Mesenchymal stem cell (in vitro differentiated cells and primary cell): ENCODE data around the gene ZMYND12. TPM values are rescaled to one million over a fixed set of nuclear protein-coding genes. Genes with fewer than 3 reads are reported as not detected.
"Not testable (repeated sequence)": the region's sequence is repeated elsewhere in the genome, so short reads cannot be mapped to it uniquely, and the experiment has no call there.

Experiments used
- DNase-seq: peaks from one replicate; pipeline ENCODE4 v3.0.0-alpha.2; 2013
- H2AFZ ChIP-seq: one replicate; pipeline ENCODE4 v1.6.1; 2013; ENCODE audit warnings: low read depth, mild to moderate bottlenecking, control low read depth, inconsistent platforms, low read length, moderate library complexity
- H2AK5ac ChIP-seq: 2 replicates; pipeline ENCODE4 v1.6.1; 2013; ENCODE audit warnings: low read length, moderate library complexity, mild to moderate bottlenecking, inconsistent platforms; ENCODE audit not compliant: severe bottlenecking
- H2BK120ac ChIP-seq: one replicate; pipeline ENCODE4 v1.6.1; 2013; ENCODE audit warnings: low read depth, mild to moderate bottlenecking, inconsistent platforms, low read length, moderate library complexity
- H2BK12ac ChIP-seq, 2 experiments: one replicate each; pipeline ENCODE4 v1.6.1; 2013; ENCODE audit warnings: inconsistent platforms in 2 of 2, low read length in 2 of 2, mild to moderate bottlenecking in 2 of 2, moderate library complexity in 2 of 2, control low read depth in 1 of 2
- H2BK15ac ChIP-seq: one replicate; pipeline ENCODE4 v1.6.1; 2013; ENCODE audit warnings: mild to moderate bottlenecking, low read depth, inconsistent platforms; ENCODE audit not compliant: poor library complexity, severe bottlenecking
- H2BK5ac ChIP-seq: 2 replicates; pipeline ENCODE4 v1.6.1; 2013; ENCODE audit warnings: low read depth, mild to moderate bottlenecking, low read length, control low read depth, inconsistent platforms; ENCODE audit not compliant: poor library complexity, severe bottlenecking
- H3K14ac ChIP-seq, 2 experiments: one replicate each; pipeline ENCODE4 v1.6.1; 2013; ENCODE audit warnings: inconsistent platforms in 2 of 2, low read length in 2 of 2, control low read depth in 1 of 2, mild to moderate bottlenecking in 1 of 2, moderate library complexity in 1 of 2
- H3K18ac ChIP-seq, 2 experiments: one replicate each; pipeline ENCODE4 v1.6.1; 2013; ENCODE audit warnings: inconsistent platforms in 2 of 2, low read length in 2 of 2, control low read depth in 1 of 2, low read depth in 1 of 2, mild to moderate bottlenecking in 1 of 2
- H3K23ac ChIP-seq, 2 experiments: one replicate each; pipeline ENCODE4 v1.6.1; 2013; ENCODE audit warnings: inconsistent platforms in 2 of 2, low read length in 2 of 2, mild to moderate bottlenecking in 2 of 2, moderate library complexity in 2 of 2, control low read depth in 1 of 2
- H3K27ac ChIP-seq: 2 replicates; pipeline ENCODE4 v1.5.1; 2013; ENCODE audit warnings: mild to moderate bottlenecking, moderate library complexity, low read length, control low read depth, inconsistent platforms; ENCODE audit not compliant: poor library complexity, severe bottlenecking
- H3K27me3 ChIP-seq, 2 experiments: 2 replicates each; pipeline versions ENCODE4 v1.6.1 to v1.7.0; 2013; ENCODE audit warnings: low read length in 2 of 2, mild to moderate bottlenecking in 2 of 2, moderate library complexity in 2 of 2, control low read depth in 1 of 2, inconsistent platforms in 1 of 2; ENCODE audit not compliant: control insufficient read depth in 1 of 2, insufficient read depth in 1 of 2
- H3K36me3 ChIP-seq, 2 experiments: 2 replicates each; pipeline versions ENCODE4 v1.6.1 to v1.7.0; 2013; ENCODE audit warnings: low read length in 2 of 2, control low read depth in 1 of 2, inconsistent platforms in 1 of 2, low read depth in 1 of 2, mild to moderate bottlenecking in 1 of 2; ENCODE audit not compliant: insufficient read depth in 2 of 2, control insufficient read depth in 1 of 2
- H3K4ac ChIP-seq, 2 experiments: one replicate each; pipeline ENCODE4 v1.6.1; 2013; ENCODE audit warnings: inconsistent platforms in 2 of 2, low read length in 2 of 2, mild to moderate bottlenecking in 2 of 2, moderate library complexity in 2 of 2, control low read depth in 1 of 2, low read depth in 1 of 2
- H3K4me1 ChIP-seq: 2 replicates; pipeline ENCODE4 v1.6.1; 2013; ENCODE audit warnings: low read depth, low read length, control low read depth; ENCODE audit not compliant: control insufficient read depth, insufficient read depth
- H3K4me2 ChIP-seq: 2 replicates; pipeline ENCODE4 v1.6.1; 2013; ENCODE audit warnings: low read length, mild to moderate bottlenecking, inconsistent platforms; ENCODE audit not compliant: poor library complexity, severe bottlenecking
- H3K4me3 ChIP-seq, 2 experiments: 2 replicates each; pipeline versions ENCODE4 v1.5.1 to v1.7.0; 2013; ENCODE audit warnings: low read length in 2 of 2, mild to moderate bottlenecking in 2 of 2, control low read depth in 1 of 2, low read depth in 1 of 2; ENCODE audit not compliant: insufficient read depth in 1 of 2
- H3K79me1 ChIP-seq: replicated peaks from 2 replicates; pipeline ENCODE4 v1.6.1; 2013; ENCODE audit warnings: mild to moderate bottlenecking, control low read depth, low read length, inconsistent platforms; ENCODE audit not compliant: poor library complexity, severe bottlenecking
- H3K9ac ChIP-seq: 2 replicates; pipeline ENCODE4 v1.7.0; 2013; ENCODE audit warnings: mild to moderate bottlenecking, low read length, moderate library complexity
- H3K9me3 ChIP-seq: 2 replicates; pipeline ENCODE4 v1.7.0; 2013; ENCODE audit warnings: mild to moderate bottlenecking, low read length; ENCODE audit not compliant: control insufficient read depth
- H4K8ac ChIP-seq: one replicate; pipeline ENCODE4 v1.6.1; 2013; ENCODE audit warnings: inconsistent platforms, mild to moderate bottlenecking, low read length, moderate library complexity
- H4K91ac ChIP-seq: one replicate; pipeline ENCODE4 v1.6.1; 2013; ENCODE audit warnings: mild to moderate bottlenecking, low read length, inconsistent platforms
- WGBS: methylation state at CpG from one replicate; pipeline ENCODE4 v1.1.7; 2013; ENCODE audit warnings: mixed read lengths; 5-methylcytosine and 5-hydroxymethylcytosine counted together
- polyA plus RNA-seq, 2 experiments: library from polyadenylated mRNA; stranded (reverse); fragments of 200-250 nt; gene quantifications; one replicate each; pipeline ENCODE4 v1.2.3, GENCODE V29; 2013

ZMYND12 gene, protein sequence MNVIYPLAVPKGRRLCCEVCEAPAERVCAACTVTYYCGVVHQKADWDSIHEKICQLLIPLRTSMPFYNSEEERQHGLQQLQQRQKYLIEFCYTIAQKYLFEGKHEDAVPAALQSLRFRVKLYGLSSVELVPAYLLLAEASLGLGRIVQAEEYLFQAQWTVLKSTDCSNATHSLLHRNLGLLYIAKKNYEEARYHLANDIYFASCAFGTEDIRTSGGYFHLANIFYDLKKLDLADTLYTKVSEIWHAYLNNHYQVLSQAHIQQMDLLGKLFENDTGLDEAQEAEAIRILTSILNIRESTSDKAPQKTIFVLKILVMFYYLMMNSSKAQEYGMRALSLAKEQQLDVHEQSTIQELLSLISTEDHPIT
- polyA plus RNA-seq (2013, experiment 1 of 2) = 0.06 TPM
- 0.04 TPM for polyA plus RNA-seq (2013, experiment 2 of 2)

DNA sequence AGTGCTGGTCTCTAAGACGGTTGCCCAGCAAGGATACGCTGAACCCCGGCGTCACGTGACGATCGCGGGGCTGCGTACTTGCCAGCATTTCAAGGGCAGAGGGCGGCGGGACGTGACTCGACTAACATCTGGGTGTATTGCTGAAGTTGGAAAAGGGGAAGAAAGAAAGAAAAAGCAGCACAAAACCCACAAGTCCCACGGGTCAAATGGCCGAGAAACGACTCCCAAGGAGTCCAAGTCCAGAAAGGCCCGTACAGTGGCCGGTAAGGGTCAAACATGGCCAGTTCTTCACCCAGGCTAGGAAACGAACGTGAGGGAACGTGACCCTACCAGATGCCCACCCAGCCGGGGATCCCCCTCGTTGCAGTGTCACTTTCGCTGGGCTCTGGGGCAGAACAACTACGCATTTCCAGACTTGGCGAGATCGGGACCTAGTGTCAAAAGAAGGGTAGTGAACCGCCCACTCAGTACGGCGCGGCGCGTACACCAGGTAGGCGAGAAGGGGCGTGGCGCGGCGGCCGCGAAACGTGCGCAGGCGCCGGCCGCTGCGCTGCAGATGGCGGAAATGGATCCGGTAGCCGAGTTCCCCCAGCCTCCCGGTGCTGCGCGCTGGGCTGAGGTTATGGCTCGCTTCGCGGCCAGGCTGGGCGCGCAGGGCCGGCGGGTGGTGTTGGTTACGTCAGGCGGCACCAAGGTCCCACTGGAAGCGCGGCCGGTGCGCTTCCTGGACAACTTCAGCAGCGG, at the start of gene ZMYND12, which contains the start of gene PPCS:
ZMYND12 (minus strand) TSS at position 13 of the 744 bp plus-strand sequence. CDS start 25 bp downstream, outside the sequence.
PPCS (plus strand) TSS at position 534 of the 744 bp plus-strand sequence; CDS start at position 557, 23 bp downstream.
- Histone ChIP-seq H4K91ac (peak within 1 kb of the TSS; percentile 98), H2BK120ac (peak within 1 kb of the TSS; percentile 95), H3K4me2 (peak within 1 kb of the TSS; percentile 78), H2BK15ac (peak within 1 kb of the TSS; percentile 98), H3K4me1 (peaks cover 8% of the 10 kb centered on the region), H3K9me3 (no peaks in the 10 kb centered on the region), H3K23ac (peak within 1 kb of the TSS in 1 of 2 experiments; percentile 20), H3K27me3 (no peaks in the 10 kb centered on the region), H3K9ac (peak within 1 kb of the TSS; percentile 96), H3K4me3 (peak within 1 kb of the TSS; percentile 88 to 94), H2BK12ac (peak within 1 kb of the TSS; percentile 63 to 65), H2BK5ac (peak within 1 kb of the TSS; percentile 89), H3K4ac (peak within 1 kb of the TSS; percentile 99), H3K27ac (peak within 1 kb of the TSS; percentile 91), H2AK5ac (peak within 1 kb of the TSS; percentile 49), H3K36me3 (peaks cover 0 to 34% of the 10 kb centered on the region in 2 experiments), H2AFZ (peak within 1 kb of the TSS; percentile 98), H3K18ac (peak within 1 kb of the TSS; percentile 93 to 100), H3K14ac (peak within 1 kb of the TSS; percentile 47 to 96), H4K8ac (peak within 1 kb of the TSS; percentile 99), H3K79me1 (peaks cover 18% of the 10 kb centered on the region)
- under 1% methylated on average over 65 of the region's 66 CpGs for WGBS
- peak; percentile 93 for DNase-seq

DNA sequence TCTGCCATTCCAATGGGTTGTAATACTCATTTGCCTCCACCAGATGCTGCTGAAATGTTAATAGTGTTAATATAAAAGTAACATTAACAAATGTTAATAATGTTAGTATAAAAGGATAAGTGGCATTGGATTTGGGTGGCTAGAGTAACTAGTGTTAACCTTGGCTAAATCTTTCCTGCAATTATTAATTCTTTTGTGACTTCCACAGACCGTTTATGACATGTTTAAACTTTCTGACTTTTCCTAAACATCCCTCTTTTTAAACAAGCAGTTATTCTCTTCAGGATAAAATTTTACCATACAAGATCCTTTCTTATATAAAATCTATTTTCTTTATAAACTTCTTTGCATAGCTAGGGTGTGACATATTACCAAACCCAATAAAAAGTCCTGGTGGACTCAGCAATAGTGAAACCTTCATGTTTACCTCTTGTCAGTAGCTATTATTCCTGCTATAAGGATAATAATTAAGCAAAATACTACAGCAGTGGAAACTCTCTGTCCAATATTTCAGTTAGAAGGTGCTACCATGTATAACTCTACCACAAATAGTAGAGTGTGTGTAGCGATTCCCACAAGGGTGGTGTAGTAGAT, 48.8 kb upstream of the ZMYND12 start:
- Histone ChIP-seq H3K9ac (no peak overlapping the region), H3K18ac (no peak overlapping the region), H3K4ac (no peak overlapping the region), H3K9me3 (peaks cover 62% of the 10 kb centered on the region), H3K23ac (no peak overlapping the region), H3K4me1 (no peaks in the 10 kb centered on the region), H2AFZ (no peak overlapping the region), H4K91ac (no peak overlapping the region), H3K36me3 (peaks cover 0 to 4% of the 10 kb centered on the region in 2 experiments), H3K4me2 (no peak overlapping the region), H2BK120ac (no peak overlapping the region), H3K14ac (no peak overlapping the region), H2AK5ac (no peak overlapping the region), H3K79me1 (no peaks in the 10 kb centered on the region), H2BK12ac (no peak overlapping the region), H2BK15ac (no peak overlapping the region), H3K27ac (no peak overlapping the region), H3K27me3 (no peaks in the 10 kb centered on the region), H3K4me3 (no peak overlapping the region), H4K8ac (no peak overlapping the region), H2BK5ac (no peak overlapping the region)
- no peak for DNase-seq
- WGBS = 86% methylated on average over 1 of the region's 2 CpGs

DNA sequence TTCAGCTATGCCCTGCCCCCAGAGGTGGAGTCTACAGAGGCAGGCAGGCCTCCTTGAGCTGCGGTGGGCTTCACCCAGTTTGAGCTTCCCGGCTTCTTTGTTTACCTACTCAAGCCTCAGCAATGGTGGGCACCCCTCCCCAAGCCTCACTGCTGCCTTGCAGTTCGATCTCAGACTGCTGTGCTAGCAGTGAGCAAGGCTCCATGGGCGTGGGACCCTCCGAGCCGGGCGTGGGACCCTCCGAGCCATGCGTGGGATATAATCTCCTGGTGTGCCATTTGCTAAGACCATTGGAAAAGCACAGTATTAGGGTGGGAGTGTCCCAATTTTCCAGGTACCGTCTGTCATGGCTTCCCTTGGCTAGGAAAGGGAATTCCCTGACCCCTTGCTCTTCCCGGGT, 46.2 kb upstream of the ZMYND12 start:
- not testable (repeated sequence) for H3K23ac ChIP-seq, H3K27me3 ChIP-seq, H2BK15ac ChIP-seq, H3K27ac ChIP-seq, H4K91ac ChIP-seq, H4K8ac ChIP-seq, H2BK5ac ChIP-seq, H3K4me3 ChIP-seq, H2BK12ac ChIP-seq, H3K4me1 ChIP-seq, H3K18ac ChIP-seq, H3K4ac ChIP-seq, H2BK120ac ChIP-seq, DNase-seq, H3K36me3 ChIP-seq, H3K4me2 ChIP-seq, H2AFZ ChIP-seq, H3K14ac ChIP-seq, H3K9ac ChIP-seq, H2AK5ac ChIP-seq, H3K79me1 ChIP-seq
- 90% methylated on average over 10 of the region's 11 CpGs for WGBS
- H3K9me3 ChIP-seq = peaks cover 36% of the 10 kb centered on the region
